ENCODE data around the gene LARGE1.
A peak's percentile ranks its signal among the peaks of the same experiment; 100 is the strongest.

The LARGE1 gene

DNA sequence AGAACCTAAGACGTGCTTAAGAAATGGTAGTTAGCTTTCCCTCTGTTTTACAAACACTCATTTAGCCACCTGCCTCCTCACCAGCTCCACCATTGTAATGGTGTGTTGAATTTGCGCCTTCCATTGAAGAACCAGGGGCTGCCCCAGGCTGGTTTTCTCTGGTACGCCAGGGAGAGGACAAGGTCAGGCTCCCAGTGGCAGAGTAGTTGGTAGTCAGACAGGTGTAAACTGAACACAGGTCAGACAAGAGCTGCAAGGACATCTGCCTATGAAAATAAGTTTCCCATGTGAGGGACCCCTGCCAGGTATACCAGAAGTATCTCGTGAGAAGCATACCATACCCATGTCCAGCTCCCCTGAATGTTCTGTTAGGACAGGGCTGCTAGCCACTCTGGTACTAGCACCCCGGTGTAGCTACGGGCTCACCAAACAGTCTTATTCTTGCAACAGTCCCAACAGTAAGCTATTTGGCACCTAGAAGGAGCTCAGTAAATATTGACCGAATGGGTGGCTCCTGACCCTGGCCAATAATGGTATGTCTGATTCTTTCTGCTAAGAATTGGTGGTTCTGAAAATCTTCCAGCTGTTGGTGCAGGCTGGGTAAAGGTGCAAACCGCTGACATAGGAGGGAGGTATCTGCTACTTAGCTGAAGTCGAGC lies 359.0 kb downstream of the LARGE1 start:
- DNase-seq (ENCODE audit: low read depth): no peak

DNA sequence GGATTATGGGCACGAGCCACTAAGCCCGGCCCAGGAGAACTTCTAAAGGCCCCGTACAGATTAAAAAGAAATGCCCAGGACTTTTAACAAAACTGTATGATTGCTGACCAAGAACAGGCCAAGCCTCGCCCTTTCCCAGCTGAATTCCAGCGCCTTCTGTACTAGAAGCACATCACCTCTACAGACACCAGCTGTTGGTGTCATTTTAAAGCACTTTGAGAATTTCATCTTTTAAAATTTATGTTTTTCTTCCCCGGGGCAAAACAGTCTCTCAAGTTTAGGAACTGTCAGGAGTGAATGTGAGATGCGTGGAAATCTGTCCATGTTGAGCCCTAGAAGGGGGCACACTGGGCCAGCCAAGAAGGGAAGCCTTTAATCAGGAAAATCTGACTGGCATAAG lies 362.4 kb downstream of the LARGE1 start:
- DNase-seq (ENCODE audit: low read depth): no peak

DNA sequence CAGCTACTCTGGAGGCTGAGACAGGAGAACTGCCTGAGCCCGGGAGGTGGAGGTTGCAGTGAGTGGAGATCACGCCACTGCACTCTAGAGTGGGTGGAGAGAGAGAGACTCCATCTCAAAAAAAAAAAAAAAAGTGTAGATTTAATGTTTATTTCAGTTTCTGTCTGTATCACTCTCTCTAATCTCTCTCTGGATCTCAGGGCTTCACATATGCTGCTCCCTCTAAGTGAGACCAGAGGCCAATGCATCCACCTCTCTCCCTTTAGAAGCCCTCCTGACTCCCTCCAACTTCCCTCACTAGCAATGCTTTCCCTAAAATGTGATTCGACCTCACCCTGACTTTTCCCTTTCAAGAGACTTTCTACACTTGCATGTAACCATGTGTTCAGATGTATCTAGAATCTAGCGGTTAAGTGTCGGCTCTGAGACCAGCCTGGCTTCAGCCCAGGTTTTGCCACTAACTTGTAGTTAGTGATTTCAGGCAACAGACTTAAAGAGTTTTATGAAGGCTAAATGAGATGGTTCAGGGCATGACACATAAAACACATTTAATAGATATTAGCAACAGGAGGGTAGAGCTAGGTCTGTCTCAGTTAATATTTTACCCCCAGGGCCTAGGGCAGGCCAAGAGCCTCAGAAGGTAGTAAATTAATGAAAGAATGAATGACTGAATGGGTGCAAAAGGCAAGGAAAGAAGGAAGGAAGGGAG lies 364.3 kb downstream of the LARGE1 start:
- no peak for DNase-seq (ENCODE audit: low read depth)

DNA sequence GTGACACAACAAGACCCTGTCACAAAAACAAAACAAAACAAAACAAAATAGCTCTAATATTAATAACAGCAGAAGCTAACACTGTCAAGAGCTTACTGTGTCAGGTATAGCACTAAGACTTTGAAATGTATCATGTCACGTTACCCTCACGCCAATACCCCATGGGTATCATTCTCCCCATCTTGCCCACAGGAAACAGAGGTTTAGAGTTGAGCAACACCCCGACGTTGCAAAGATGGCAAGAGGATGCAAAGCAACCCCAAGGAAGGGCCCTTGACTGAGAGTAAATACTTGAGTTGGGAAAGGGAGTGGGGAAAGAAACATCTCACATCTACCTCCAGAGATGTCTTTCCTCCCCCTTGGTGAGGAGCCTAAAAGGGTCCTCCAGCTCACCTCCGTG lies 366.8 kb downstream of the LARGE1 start:
- DNase-seq (ENCODE audit: low read depth): no peak

- peak; percentile 36 for DNase-seq (ENCODE audit: low read depth)
These were observed 375.6 kb downstream of the LARGE1 start for GRCh38 chr22:33544707-33545106.

- no peak for DNase-seq (ENCODE audit: low read depth)
These were observed 377.6 kb downstream of the LARGE1 start for GRCh38 chr22:33542722-33543121.

GRCh38 chr22:33542153-33542552 lies 378.1 kb downstream of the LARGE1 start:
- no peak for DNase-seq (ENCODE audit: low read depth)

GRCh38 chr22:33539902-33540751 lies 380.1 kb downstream of the LARGE1 start:
- peak; percentile 72 for DNase-seq (ENCODE audit: low read depth)

GRCh38 chr22:33539202-33539901 lies 380.9 kb downstream of the LARGE1 start:
- DNase-seq (ENCODE audit: low read depth): no peak

DNA sequence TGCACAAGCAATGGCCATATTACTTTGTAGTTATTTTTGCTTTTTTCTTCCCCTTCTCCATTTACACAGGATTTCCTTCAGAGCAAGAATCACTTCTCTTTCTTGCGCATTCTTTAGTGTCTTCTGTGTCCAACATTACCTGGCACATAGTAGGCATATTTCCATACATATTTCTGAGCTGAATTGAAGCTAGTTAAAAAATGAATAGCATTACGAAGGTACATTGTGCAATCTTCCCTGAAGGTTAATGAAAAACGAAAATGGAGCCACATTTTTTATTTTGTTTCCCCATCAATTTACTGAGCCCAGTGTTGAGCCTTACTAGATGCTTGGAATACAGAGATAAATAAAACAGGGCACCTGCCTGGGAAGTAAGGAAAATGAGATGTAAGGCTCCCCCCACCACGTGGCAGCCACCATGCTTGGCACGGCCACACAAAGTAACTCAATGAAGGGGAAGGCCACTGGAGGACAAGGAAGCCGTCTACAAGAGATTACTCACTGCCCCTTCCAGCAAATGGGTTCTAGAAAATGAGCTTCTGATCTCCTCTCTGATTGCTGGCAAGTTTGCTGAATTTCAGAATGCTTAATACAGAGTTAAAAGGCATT lies 381.9 kb downstream of the LARGE1 start:
- DNase-seq (ENCODE audit: low read depth): no peak

GRCh38 chr22:33537059-33537458 lies 383.2 kb downstream of the LARGE1 start:
- DNase-seq (ENCODE audit: low read depth): no peak

DNA sequence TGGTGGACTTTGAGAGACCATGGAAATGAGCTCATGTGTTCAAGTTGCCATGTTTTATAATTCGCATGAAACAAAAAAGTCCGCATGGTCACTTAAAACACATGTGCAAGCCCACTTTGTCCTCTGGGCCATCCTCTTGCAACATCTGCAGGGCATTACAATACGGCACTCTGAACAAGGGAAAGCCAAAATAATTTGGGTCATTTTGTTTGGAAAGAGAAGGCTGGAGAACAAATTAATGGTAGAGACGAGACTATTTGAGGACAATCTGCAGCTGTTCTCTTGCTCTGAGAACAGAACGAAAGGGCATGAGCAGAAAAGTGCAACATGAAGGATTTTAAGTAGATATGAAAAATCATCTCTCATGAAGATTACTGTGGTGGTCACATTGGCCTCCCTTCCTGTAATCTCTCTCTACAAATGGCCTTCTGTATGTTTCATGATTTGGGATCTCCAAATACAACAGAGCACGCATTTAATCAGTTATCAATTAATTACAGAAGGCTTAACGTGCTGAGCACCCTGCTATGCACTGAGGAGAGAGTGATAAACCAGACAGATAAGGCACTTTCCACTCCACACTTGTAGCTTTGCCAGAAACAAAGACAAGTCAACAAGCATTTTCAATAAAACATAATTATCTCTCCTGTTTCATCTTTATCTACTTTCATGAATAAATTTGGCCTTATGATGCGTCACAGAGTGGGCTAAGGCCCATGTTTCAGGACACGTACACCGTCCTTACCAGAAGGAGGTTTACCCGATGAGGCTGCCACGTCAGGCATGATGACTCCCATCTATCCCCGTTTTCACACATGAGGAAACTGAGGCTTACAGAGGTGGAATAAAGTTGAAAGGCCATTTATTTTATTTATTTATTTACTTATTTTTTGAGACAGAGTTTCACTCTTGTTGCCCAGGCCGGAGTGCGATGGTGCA lies 384.1 kb downstream of the LARGE1 start:
- DNase-seq (ENCODE audit: low read depth): no peak

DNA sequence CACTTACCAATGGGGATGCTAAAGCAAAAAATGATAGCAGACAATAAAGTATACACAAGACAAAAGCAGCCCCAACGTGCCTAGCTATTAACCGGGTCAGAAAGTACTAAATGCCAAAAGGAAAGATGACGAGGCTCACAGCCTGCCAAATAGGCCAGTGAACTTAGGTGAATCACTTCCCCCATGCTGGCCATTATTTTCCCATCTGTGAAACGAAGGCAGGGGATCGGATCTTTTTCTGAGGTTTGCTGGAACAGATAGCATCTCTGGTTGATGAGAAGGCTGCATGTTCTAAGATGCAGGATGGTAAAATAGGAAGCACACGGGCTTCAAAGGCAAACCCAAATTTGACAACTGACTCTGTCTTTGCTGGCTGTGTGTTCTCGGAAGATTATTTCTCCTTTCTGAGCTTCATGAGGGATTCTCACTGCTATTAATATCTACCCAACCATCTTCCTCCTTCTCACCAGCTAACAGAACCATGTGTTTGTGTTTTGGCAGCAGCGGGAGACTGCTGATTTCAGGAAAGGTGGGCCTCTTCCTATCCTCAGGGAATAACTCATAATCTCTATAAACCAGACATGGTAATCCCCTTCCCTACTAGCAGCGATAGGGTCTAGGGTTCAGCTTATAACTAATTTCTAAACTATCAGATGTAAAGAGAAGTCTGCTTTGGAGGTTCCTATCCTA lies 390.7 kb downstream of the LARGE1 start:
- DNase-seq (ENCODE audit: low read depth): peak; percentile 58

DNA sequence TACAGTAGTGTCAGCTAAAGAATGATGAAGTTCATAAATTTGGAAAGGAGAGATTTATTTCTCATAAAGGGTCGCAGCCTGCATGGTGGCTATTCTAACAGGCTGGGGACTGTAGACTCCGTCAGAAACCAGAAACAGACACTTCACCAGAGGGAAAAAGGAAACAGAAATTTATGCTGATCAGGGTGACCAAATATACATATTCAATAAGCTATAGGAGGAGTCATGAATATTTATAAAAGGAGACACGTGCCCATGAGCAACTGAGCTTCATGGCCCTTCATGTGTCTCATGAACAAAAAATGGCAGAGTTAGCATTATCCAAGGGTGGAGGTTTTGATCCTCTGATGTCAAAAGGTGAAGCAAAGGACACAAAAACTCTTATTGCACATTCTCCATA lies 392.1 kb downstream of the LARGE1 start:
- no peak for DNase-seq (ENCODE audit: low read depth)

DNA sequence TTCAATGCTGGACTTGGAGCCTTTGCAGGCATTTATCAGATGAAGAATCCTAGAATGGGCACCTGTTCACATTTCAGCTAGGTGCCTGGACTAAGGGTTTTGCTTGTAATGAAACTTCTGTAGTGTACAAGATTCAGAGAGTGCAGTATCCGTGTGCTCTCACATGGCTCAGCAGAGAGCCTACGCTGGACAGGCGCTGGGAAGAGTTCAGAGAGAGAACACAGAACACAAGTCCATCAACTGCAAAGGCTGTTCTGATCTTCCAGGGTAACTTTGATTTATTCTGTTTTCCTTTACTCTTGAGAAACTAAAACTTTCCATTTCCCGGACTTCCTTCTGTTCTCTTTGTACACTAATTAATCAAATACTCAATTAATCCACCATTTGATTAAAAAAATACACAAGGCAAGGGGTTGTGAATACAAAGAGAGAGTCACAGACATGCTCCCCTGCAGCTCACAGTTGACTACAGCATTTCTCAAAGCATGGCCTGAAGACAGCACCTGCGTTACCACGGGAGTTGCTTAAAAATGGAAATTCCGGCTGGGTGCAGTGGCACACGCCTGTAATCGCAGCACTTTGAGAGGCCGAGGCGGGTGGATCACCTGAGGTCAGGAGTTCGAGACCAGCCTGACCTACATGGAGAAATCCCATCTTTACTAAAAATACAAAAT lies 393.7 kb downstream of the LARGE1 start:
- DNase-seq (ENCODE audit: low read depth): no peak

DNA sequence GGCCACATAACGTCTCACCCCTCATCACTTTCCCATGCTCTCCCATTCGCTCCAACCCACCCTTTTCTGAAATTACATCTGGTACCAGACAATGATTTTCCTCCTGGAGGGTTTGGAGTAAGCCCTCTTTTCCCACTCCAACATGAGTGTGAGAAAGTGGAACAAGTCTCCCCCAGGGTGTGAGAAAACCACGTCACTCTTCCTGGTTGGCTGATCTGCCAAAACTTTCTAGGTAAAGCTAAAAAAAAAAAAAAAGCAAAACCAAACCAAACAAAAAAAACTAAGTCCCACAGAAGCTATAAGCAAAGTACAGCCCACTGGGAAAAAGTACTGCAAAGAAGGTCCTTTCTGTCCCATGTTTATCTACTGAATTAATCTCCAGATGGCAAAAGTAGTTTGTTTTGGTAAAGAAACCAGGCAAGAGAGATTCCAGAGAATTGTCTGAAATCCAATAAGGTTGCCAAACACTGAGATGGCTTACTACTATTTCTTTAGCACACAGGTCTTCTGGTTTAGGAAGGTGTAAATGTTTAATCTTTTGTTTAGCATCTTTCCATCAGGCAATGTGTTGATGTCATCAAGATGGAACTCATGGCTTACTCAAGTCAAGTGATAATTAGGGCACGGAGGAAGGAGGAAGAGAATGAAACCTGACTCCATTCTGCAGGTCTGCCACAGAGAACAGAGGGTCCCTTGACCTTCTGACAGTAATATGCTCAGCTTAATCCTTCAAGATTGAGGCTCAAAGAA lies 395.6 kb downstream of the LARGE1 start:
- DNase-seq (ENCODE audit: low read depth): no peak

- DNase-seq (ENCODE audit: low read depth): no peak
These were observed 398.2 kb downstream of the LARGE1 start for GRCh38 chr22:33521879-33522665.

Measured in stromal cell of bone marrow (primary cell).